Stimulated activated CD4-positive, alpha-beta T cell treated with anti-CD3 and anti-CD28 coated beads, TNF-alpha, amount 100 ng/mL, for 1 hour (primary cell): ENCODE data around the gene SECTM1.

Experiments
- DNase-seq, 3 donors: peaks; one replicate each; pipeline ENCODE4 v3.0.0-alpha.2; 2020; ENCODE audit warnings: low read depth in 3 of 3, low spot score in 1 of 3

Gene SECTM1

GRCh38 chr17:82328994-82329507 lies 4.5 kb downstream of the SECTM1 start:
- no peak for DNase-seq

DNA sequence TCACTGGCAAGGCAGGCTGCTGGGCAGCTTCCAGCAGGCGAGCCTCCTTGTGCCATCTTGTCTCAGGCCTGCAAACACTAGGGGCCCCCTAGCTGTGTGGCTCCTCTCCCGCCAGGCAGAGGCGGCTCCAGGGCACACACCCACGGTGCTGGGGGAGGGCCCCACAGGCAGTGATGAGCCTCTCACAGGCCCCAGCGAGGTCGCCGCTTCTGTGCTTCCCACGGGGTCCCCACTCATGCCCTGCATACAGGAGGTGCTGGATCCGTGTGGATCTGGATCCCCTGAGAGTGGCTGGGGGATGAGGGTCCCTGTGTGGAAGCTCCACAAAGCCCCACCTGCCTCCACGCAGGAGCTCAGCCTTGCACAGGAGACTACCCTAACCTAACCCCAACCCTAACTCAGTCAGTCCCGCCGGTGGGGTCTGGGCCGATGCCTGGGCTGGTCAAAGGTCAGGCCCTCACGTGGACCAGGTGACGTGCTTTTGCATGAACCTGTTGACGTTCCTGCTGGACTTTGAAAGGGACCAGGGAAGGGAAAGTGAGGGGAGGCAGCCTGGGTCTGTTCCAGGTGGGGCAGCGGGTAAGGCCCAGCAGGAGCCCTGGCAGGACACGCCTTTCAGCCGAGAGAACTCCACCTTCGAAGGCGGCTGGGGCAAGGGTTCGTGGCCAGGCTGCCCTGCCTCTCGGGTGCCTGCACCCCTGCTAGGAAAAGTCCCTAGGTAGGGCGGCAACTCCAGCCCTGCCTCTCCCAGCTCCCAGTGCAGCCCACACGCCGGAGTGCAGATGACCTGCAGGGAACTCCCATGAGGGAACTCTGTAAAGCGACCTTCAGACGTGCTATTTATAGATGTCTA lies 5.2 kb downstream of the SECTM1 start:
- DNase-seq: no peak

DNA sequence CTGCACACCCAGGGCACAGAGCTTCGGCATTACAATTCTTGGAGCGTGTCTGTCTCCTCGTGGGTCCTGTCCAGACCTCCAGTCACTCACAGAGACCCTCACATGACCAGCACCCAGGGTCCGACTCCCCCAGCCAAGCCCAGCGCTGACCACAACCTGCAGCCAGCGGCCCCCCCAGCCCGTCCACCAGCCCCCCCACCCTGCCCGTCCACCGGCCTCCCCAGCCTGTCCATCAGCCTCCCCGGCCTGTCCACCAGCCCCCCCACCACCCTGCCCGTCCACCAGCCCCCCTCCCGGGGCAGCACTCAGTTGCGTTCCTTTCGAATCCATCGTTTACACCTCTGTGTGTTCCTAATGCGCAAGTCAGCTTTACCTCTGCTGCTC lies 5.8 kb downstream of the SECTM1 start:
- DNase-seq: no peak

DNA sequence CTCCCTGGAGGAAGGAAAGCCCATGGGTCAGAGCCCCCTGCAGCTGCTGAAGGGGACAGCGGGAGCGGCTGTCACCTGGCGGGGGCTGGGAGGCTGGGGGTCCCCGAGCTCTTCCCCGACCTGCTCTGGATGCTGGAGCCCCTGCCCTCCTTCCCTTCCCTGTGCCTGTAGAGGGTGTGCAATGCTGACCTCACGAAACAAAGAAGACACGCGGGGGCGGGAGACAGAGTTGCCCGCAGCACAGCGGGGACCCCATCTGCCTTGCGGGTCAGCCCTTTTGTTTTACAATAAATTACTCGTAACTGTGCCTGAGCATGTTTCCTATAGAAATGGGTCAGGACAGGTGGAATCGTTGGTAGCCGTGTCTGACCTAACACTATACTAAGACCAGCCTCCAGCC lies 6.3 kb downstream of the SECTM1 start:
- DNase-seq: no peak

DNA sequence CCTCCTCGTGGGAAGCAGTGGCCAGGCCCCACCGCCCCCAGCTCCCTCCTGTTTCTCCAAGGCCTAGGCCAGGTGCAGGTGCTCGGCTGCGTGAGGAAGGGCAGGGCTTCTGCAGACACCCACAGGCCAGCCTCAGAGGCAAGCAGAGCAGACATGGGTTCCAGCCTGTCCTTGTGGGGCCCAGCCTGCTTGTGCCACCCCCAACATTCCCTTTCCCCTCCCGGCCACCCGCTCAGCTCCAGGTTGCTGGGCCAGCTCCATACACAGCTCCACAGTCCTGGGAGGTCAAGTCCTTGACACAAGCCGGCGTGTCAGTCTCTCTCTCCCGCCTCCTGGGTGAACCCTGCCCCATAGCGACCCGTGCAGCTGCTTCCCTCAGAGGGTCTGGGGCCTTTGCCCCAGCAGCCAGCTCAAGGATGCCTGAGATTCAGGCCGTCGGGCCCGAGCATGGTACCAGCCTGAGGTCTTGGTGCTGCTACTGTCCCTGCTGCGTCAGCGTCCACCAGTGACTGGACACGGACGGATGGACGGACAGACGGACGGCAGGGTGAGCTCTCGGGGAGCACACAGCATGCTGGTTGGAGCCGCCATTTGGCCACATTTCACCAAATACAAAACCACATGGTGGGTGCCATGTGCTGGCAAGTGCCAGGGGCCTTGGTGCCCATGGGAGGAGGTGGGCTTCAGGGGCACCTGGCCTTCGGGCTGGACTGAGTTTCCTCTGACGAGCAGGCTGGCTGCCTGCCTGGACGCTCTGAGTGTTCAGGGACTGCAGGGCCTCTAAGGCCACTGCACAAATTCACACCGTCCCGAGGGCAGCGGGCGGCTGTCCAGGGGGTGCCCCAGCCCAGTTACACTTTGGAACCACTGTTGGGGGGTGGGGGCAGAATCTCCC lies 8.0 kb downstream of the SECTM1 start:
- DNase-seq: no peak

DNA sequence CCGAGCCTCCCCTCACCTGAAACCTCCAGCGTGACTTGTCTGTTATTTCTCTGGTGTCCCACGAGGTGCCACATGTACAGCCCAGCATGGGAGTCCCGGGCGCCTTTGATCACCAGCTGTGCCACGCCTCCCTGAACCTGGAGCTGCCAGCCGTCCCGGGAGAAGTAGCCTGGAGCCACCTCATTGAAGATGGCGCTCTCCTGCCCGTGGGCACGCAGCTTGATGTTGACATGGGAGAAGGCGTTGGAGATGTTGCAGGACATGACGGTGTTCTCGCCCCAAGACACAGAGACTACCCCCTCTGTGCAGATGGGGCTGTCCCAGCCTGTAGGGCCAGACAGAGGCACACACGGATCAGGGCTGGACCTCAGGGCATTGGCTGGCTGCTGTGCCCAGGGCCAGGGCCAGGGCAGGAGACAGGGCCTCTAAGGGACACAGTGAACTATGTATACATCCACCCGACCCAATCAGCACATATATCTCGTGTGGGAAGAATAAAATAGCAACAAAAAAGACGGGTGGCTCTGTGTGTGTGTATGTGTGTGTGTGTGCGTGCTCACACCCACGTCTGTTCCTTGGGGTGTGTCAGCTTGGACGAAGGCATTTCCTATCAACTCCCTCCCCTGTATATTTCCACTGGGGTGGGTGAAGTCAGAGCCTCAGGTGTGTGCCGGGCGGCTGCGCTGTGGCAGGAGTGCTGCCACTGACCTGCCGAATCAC lies 8.8 kb downstream of the SECTM1 start:
- DNase-seq: no peak

DNA sequence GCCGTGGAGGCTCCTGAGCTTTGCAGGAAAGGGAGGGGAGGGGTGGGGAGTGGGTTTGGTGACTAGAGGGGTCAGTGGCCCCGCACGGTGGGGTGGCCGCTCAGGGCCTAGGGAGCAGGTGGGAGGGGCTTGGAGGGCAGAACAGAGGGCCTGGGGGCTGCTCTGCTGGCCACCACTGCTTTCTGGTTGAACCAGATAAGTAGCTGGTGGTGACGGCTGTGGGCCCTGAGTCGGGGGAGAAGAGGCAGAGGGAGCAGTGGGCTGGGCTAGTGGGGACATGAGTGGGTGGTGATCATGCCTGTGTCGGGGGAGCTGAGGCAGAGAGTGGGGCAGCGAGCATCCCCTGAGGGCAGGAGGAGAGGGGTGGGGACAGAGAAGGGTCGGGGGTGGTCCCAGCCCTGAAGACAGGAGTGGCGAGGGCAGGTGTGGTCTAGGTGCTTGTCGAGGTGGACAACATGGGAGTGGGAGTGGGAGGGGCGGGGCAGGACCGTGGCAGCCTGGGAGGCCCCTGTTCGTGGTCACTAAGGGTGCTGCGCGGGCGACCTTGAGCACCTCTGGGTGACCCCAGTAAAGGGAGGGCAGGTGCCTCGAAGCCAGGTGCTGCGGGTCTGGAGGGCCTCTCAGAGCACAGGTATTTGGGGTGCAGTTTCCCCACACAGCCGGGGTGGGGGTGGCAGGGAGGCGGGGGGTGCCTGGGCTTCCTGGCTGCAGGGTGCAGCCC lies 9.9 kb downstream of the SECTM1 start:
- no peak for DNase-seq

- DNase-seq: no peak
Observed at GRCh38 chr17:82322526-82323453, 10.8 kb downstream of the SECTM1 start.

DNA sequence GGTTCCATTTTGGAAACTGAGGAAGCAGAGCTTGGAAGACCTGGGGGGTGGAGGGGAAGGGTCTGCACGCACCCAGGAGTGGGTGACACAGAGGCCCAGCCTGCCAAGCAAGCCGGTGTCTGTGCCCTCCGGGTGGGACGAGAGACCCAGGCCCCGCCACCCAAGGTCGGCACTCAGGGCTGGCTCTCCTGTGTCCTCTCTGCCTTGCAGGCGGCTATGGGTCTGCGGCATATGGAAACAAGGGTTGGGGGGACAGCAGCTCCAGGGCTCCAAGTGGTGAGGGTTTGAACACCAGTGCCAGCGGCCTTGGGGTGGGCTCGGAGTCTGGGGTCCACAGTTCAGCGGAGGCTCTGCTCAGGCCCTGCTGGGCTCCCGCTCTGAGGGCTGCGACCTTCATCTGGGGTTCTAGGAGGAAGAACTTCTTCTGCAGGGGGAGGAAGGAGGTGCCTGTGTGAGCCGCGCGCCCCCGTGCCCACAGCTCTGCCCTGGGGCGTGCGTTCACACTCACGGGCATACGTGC lies 11.6 kb downstream of the SECTM1 start:
- DNase-seq: no peak

DNA sequence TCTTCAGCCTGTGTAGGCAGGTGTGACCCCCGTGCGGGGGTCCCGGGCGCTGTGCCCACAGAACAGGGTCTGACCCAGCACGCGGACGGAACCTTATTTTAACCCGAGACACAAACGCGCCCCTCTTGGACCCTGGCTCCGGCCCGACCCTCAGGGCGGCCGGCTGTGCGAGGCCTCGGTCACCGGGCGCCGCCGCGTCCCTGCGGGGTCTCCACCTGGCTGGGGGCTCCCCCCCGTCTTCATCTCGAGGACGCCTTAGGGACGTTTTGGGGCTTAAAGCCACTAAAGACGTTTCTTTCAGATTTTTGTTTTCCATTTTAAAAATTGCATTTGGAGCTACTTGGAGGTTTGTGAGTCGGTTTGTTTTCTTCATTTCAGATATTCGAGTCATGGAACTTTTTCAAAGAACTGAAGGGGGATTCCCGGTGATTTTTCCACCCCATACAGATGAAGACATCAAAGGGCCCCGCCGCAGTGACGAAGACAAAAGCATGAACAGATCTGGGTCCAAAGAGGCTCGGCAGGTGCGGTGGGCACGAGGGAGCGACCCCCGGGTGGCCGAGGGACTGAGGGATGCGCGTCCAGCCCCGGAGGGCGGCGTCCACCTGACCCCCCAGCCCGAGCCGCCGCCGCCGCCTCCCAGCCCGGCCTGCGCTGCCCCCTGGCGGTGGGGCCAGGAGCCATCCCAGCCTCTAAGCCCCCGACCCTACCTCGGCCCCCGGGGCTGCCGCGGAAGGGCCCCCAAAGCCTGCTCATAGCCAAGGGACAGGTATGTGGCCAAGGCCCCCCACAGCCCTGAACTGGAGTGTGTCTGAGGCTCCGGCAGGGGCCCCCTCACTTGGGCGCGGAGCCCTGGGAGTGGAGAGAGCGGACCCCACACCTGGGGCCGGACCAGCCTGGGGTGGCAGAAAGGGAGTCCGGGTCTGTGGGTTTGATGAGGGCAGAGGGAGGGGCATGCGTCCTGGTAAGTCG lies 12.3 kb downstream of the SECTM1 start:
- peak; percentile 63 to 68 (median 64) for DNase-seq

GRCh38 chr17:82320140-82320840 lies 13.3 kb downstream of the SECTM1 start:
- no peak for DNase-seq

- DNase-seq: no peak
Observed at GRCh38 chr17:82319619-82320062, 13.9 kb downstream of the SECTM1 start.

DNA sequence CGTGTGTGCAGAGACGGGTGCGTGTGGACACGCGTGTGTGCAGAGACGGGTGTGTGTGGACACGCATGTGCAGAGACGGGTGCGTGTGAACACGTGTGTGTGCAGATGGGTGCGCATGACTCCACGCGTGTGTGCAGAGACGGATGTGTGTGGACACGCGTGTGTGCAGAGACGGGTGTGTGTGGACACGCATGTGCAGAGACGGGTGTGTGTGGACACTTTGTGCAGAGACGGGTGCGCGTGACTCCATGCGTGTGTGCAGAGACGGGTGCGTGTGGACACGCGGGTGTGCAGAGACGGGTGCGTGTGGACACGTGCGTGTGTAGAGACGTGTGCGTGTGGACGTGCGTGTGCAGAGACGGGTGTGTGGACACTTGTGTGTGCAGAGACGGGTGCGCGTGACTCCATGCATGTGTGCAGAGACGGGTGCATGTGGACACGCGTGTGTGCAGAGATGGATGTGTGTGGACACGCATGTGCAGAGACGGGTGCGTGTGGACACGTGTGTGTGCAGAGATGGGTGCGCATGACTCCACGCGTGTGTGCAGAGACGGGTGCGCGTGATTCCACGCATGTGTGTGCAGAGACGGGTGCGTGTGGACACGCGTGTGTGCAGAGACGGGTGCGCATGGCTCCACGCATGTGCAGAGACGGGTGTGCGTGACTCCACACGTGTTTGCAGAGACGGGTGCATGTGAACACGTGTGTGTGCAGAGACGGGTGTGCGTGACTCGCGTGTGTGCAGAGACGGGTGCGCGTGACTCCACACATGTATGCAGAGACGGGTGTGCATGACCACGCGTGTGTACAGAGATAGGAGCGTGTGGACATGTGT lies 14.6 kb downstream of the SECTM1 start:
- no peak for DNase-seq

DNA sequence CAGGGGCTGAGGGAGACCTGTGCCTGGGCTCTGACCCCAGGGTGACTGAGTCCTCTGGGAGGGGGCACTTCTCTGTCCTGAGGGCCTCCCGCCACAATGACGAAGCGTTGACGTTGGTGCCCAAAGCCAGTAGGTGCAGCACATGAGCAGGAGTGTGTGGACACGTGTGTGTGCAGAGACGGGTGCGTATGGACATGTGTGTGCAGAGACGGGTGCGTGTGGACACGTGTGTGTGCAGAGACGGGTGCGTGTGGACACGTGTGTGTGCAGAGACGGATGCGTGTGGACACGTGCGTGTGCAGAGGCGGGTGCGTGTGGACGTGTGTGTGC lies 15.4 kb downstream of the SECTM1 start:
- no peak for DNase-seq

DNA sequence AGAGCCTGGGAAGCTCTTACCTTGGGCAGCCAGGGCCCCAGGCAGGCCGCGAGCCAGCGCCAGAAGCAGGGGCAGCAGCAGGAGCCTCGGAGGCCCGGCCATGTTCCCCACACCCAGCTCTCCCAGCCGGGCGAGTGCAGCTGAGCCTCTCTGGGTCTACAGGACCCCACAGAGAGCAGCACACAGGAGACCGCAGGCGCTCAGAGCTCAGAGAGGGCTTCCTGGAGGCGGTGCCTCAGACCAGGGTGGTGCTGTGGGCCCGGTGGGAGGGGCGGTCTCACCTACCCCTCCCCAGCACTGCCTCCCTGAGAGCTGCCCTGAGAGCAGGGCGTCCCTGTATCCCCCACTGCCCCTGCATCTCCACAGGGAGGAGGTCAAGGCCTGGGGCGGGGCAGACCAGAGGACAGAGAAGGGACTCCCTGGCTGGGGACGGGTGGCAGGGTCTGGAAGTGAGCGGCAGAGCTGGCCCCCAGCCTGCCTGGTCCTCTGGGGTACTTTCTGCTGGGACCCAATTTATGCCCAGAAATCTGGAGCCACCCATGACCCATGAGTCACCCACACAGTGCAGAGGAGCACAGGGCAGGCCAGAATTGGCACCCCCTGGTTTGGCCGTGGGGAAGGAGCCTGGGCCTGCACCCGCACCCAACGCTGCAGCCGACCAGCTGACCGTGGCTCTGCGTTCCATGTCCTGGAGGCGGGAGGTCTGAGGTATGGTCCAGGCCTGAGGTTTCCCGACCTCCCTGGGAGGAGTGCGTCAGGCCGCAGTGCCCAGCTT lies 16.0 kb downstream of the SECTM1 start, which contains the start of gene CD7:
TSS of gene CD7 (minus strand) at position 215 of the 775 bp plus-strand sequence. CDS start at position 102, 113 bp downstream.
- peak in 1 of 3 donors; percentile 60 for DNase-seq
